Neuron (in vitro differentiated cells): Measurements from ENCODE around the gene GFI1B.
"Not testable (repeated sequence)": the region's sequence is repeated elsewhere in the genome, so short reads cannot be mapped to it uniquely, and the experiment has no call there.

Experiments used
- H2AFZ ChIP-seq: one replicate; pipeline ENCODE4 v1.6.1; 2013; ENCODE audit warnings: low read depth, mild to moderate bottlenecking, inconsistent platforms, low read length, moderate library complexity
- H3K27me3 ChIP-seq: one replicate; pipeline ENCODE4 v1.6.1; 2013; ENCODE audit warnings: low read length; ENCODE audit not compliant: insufficient read depth
- H3K36me3 ChIP-seq: one replicate; pipeline ENCODE4 v1.6.1; 2013; ENCODE audit warnings: low read length; ENCODE audit not compliant: insufficient read depth
- H3K4me1 ChIP-seq: one replicate; pipeline ENCODE4 v1.6.1; 2013; ENCODE audit warnings: low read length; ENCODE audit not compliant: insufficient read depth
- H3K4me3 ChIP-seq: 2 replicates; pipeline ENCODE4 v1.5.1; 2013; ENCODE audit warnings: mild to moderate bottlenecking, low read length, moderate library complexity
- H3K9me3 ChIP-seq: one replicate; pipeline ENCODE4 v1.6.1; 2013; ENCODE audit warnings: low read length

The GFI1B gene

DNA sequence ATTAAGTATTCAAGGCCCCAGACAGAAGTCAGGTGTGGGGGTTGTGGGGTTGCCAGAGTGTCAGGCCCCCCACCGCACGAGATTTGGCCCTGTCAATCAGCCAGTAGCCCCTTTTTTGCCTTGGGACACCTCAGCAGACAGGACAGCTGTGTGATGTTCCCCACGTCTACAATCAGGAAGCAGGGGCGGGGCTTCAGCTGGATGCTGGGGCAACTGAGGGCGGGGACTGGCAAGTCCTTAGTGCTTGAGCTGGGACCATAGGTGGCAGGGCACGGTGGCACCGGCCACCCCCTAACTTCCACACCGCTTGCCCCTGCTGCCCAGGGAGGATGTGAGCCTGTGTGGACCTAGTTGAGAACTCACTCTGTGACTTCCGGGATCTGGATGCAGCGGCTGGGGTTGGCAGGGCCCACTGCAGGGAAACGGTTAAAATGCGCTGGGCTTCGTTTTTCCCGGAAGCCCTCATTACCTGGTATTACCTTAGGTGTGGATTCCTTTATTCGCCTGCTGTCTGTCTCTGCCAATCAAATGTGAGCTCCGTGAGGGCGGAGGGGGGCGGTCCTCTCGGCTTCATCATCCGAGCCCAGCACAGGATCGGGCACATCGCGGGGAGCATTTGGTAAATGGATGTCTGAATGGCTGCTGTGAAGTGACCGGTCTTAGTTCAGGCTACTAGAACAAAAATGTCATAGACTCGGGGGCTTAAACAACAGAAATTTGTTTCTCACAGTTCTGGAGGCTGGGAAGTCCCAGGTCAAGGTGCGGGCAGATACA is 44.8 kb downstream of the GFI1B start:
- Histone ChIP-seq H2AFZ (no peak overlapping the region), H3K4me1 (no peaks in the 10 kb centered on the region), H3K36me3 (no peaks in the 10 kb centered on the region), H3K9me3 (no peaks in the 10 kb centered on the region), H3K4me3 (no peak overlapping the region), H3K27me3 (no peaks in the 10 kb centered on the region)

DNA sequence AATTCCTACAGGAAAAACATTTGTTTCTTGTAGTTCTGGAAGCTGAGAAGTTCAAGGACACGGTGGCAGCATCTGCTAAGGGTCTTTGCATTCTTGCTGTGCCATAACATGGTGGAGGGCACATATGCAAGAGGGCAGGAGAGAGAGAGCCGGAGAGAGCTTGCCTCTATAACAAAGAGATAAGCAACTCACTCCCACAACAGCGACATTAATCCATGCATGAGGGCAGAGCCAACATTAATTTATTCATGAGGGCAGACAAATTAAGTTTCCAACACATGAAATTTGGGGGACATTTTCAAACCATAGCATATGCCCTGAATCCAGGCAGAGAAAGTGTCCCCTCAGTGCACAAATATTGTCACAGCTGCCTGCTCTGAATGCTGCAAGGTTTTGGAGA is 47.9 kb downstream of the GFI1B start:
- no peak overlapping the region for H2AFZ ChIP-seq
- H3K9me3 ChIP-seq: no peaks in the 10 kb centered on the region
- H3K4me1 ChIP-seq: peaks cover 7% of the 10 kb centered on the region
- no peaks in the 10 kb centered on the region for H3K36me3 ChIP-seq
- H3K4me3 ChIP-seq: no peak overlapping the region
- H3K27me3 ChIP-seq: no peaks in the 10 kb centered on the region

DNA sequence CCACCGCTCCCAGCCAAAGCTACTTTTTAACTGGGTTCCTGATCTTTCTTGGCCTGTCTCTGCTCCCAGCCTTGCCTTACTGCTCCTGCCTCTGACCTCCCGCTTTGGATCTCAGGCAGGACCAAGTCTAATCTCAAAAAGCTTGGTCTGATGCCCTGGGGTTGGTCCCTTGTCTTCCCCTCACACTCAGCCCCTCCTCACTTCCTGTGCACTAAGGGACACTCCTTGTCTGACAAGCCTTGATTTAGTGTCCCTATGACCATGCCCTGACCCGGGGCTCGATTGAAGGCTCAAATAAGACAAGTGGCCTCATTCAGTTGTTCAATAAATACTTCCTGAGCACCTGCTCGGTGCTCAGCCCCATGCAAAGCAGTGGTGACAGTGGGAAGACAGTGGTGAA is 48.6 kb downstream of the GFI1B start:
- Histone ChIP-seq H3K36me3 (no peaks in the 10 kb centered on the region), H3K9me3 (no peaks in the 10 kb centered on the region), H3K4me1 (peaks cover 14% of the 10 kb centered on the region), H3K4me3 (no peak overlapping the region), H2AFZ (no peak overlapping the region), H3K27me3 (no peaks in the 10 kb centered on the region)

DNA sequence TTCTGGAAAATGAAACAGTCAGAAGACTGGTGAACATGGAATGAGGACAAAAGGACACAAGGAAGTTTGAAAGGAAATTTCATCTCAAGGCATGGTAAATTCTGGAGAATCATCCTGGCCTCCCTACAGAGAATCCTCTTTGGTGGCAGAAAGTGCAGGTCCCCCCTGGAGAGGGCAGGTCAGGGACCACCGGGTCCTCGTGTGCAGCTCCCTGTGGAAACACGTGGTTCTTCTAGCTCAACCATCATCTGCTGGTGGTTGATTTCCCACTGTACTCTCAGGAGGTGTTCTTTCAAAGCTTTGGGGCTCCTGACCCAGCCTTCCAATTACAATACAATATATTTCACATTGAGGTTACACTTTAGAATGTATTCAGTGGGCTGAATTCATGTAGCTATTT is 49.7 kb downstream of the GFI1B start:
- Histone ChIP-seq H3K4me1 (peaks cover 20% of the 10 kb centered on the region), H2AFZ (no peak overlapping the region), H3K4me3 (no peak overlapping the region), H3K36me3 (peaks cover 9% of the 10 kb centered on the region), H3K27me3 (no peaks in the 10 kb centered on the region), H3K9me3 (peaks cover 5% of the 10 kb centered on the region)

DNA sequence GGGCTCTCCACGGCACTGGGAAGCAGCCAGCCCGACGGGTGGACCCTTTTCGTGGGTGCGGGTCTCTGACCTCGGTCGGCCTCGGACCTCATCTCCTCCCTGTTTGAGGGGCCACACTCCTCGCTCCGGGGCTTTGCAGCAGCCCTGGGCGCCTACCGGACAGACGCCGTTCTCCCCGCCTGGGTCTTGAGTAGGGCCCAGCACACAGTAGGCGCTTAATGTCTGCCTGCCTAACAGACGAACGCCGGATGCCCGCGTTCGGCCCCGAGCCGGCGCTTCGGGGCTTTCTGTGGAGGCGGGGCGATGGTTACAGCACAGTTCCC is 51.5 kb downstream of the GFI1B start:
- H3K36me3 ChIP-seq: peaks cover 20% of the 10 kb centered on the region
- H3K4me1 ChIP-seq: peaks cover 20% of the 10 kb centered on the region
- peak overlapping the region; percentile 53 for H2AFZ ChIP-seq
- peak overlapping the region; percentile 98 for H3K4me3 ChIP-seq
- H3K9me3 ChIP-seq: peaks cover 12% of the 10 kb centered on the region
- no peaks in the 10 kb centered on the region for H3K27me3 ChIP-seq

DNA sequence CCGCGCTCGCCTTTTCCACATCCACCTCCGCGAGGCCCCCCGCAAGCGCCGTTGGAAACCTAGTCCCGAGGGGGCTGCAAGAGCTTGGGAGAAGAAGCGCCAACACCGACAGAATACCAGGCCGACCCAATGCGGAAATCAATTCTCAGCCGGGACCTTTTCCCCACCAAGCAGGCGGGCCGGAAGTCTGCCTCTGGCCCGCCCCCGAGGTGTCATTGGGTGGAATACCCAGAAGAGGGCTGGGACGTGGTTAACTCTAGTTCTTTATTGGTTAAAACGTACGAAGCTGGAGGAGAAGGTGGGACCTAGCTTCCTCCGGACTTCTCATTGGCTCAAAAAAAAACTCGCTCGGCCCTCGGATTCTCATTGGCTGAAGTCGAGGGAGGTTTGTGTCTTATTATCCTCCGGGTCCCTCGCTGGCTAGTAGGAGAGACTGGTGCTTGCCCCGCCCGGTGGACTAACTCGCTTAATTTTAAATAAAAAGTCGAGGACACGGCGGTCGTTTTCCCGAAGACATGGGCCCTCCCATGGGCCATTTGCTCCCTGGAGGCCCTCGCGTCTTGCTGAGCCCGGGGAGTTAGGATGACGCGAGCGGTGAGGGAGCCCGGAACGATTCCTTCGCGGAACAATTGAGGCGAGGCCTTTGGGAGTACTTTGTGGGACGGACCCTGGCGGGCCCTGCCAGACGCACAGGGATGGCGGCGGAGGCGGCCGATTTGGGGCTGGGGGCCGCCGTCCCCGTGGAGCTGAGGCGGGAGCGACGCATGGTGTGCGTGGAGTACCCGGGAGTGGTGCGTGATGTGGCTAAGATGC is 52.0 kb downstream of the GFI1B start, which contains the start of gene GTF3C5:
TSS of gene GTF3C5 (plus strand) at position 681 of the 813 bp plus-strand sequence. CDS start at position 696, 15 bp downstream.
- H3K4me1 ChIP-seq: peaks cover 20% of the 10 kb centered on the region
- peak within 1 kb of the TSS; percentile 78 for H2AFZ ChIP-seq
- H3K4me3 ChIP-seq: peak within 1 kb of the TSS; percentile 98
- no peaks in the 10 kb centered on the region for H3K27me3 ChIP-seq
- peaks cover 12% of the 10 kb centered on the region for H3K9me3 ChIP-seq
- peaks cover 20% of the 10 kb centered on the region for H3K36me3 ChIP-seq

DNA sequence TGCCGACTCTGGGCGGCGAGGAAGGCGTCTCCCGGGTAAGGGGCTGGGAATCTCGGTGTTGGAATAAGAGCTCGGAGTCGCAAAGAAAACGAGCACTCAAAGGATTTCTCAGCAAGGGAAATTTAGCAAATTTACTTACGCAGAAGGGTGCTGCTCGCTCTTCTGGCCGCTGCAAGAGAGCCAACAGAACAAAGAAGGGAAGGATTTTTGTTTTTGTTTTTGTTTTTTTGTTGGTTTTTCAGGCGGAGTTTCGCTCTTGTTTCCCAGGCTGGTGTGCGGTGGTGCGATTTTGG is 52.6 kb downstream of the GFI1B start:
- H3K9me3 ChIP-seq: peaks cover 17% of the 10 kb centered on the region
- peak overlapping the region; percentile 78 for H2AFZ ChIP-seq
- H3K4me1 ChIP-seq: peaks cover 20% of the 10 kb centered on the region
- peak overlapping the region; percentile 98 for H3K4me3 ChIP-seq
- peaks cover 23% of the 10 kb centered on the region for H3K36me3 ChIP-seq
- no peaks in the 10 kb centered on the region for H3K27me3 ChIP-seq

DNA sequence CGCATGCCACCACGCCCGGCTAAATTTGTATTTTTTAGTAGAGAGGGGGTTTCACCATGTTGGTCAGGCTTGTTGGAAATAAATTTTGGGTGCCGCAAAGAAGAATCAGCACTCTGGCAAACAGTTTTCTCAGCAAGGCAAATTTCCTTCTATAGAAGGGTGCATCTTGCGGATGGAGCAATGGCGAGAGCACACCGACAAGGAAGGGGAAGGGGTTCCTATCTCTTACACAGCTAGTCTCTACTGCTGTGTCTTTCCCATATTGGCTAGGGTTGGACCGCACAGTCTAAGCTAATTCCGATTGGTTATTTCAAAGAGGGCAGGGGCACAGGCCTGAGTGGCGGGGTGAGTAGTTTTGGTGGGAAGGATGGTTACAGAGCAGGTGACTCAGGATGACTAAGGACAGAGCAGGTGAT is 53.0 kb downstream of the GFI1B start:
- Histone ChIP-seq H3K9me3 (peaks cover 19% of the 10 kb centered on the region), H3K27me3 (no peaks in the 10 kb centered on the region), H3K36me3 (peaks cover 23% of the 10 kb centered on the region), H3K4me1 (peaks cover 20% of the 10 kb centered on the region), H3K4me3 (peak overlapping the region; percentile 98), H2AFZ (no peak overlapping the region)

DNA sequence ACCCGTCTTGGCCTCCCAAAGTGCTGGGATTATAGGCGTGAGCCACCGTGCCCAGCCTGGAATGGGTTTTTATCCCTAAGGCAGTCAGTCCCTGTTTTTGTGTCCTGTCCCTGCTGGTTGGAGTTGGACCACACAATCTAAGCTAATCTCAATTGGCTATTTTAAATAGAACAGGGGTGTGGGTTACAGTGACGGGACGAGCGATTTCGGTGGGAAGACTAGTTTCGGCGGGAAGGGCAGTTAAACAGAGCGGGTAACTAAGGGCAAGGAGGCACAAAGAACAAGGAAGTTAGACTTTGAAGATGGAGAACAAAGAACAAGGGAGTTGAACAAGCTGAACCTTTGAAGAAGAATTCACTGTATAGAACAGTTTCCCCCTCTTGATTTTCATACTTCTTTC is 53.7 kb downstream of the GFI1B start:
- peak overlapping the region; percentile 98 for H3K4me3 ChIP-seq
- peaks cover 27% of the 10 kb centered on the region for H3K36me3 ChIP-seq
- H2AFZ ChIP-seq: no peak overlapping the region
- H3K4me1 ChIP-seq: peaks cover 20% of the 10 kb centered on the region
- H3K27me3 ChIP-seq: no peaks in the 10 kb centered on the region
- peaks cover 26% of the 10 kb centered on the region for H3K9me3 ChIP-seq

DNA sequence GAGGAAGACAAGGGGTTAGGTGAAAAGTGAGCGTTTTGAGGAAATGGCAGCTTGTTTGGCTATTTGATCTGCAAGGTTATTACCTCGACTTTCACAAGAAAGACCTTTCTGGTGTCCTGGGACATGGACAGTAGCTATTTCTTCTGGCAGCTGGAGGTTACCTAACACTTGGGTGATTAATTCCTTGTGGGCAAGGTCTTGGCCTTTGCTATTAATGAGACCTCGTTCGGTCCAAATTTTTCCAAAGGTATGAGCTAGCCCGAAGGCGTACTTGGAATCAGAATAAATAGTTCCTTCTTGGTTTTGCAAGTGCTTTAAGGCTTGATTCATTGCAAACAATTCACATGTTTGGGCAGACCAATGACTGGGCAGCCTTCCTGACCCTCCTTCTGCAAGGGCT is 57.2 kb downstream of the GFI1B start:
- peaks cover 33% of the 10 kb centered on the region for H3K36me3 ChIP-seq
- no peaks in the 10 kb centered on the region for H3K27me3 ChIP-seq
- H3K9me3 ChIP-seq: peaks cover 28% of the 10 kb centered on the region
- no peak overlapping the region for H2AFZ ChIP-seq
- H3K4me3 ChIP-seq: no peak overlapping the region
- peaks cover 15% of the 10 kb centered on the region for H3K4me1 ChIP-seq

DNA sequence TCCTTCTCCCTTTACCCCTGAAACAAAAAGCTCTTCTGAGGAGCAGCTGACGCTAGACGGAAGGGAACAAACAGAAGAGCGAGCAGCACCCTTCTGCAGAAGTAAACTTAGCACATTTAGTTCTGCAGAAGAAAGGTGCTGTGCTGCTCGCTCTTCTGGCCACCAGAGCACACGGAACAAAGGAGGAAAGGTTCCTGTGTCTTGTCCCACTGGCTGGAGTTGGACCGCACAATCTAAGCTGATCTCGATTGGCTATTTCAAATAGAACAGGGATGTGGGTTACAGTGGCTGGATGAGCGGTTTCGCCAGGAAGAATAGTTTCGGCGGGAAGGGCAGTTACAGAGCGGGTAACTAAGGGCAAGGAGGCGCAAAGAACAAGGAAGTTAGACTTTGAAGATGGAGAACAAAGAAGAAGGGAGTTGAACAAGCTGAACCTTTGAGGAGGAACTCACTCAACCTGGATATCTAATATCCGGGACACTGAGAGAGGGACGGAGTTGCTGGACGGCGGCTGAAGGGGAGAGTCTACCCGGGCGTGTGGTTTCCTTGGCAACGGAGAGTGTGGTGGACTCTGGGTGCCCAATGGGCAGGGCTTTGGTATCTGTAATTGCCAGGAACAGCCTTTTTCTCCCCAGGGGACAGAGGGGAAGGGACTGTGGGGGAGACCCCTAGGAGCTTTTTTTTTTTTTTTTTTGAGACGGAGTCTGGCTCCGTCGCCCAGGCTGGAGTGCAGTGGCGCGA is 59.5 kb downstream of the GFI1B start:
- Histone ChIP-seq H3K4me1 (no peaks in the 10 kb centered on the region), H2AFZ (no peak overlapping the region), H3K4me3 (no peak overlapping the region), H3K27me3 (no peaks in the 10 kb centered on the region), H3K9me3 (peaks cover 25% of the 10 kb centered on the region), H3K36me3 (peaks cover 41% of the 10 kb centered on the region)

DNA sequence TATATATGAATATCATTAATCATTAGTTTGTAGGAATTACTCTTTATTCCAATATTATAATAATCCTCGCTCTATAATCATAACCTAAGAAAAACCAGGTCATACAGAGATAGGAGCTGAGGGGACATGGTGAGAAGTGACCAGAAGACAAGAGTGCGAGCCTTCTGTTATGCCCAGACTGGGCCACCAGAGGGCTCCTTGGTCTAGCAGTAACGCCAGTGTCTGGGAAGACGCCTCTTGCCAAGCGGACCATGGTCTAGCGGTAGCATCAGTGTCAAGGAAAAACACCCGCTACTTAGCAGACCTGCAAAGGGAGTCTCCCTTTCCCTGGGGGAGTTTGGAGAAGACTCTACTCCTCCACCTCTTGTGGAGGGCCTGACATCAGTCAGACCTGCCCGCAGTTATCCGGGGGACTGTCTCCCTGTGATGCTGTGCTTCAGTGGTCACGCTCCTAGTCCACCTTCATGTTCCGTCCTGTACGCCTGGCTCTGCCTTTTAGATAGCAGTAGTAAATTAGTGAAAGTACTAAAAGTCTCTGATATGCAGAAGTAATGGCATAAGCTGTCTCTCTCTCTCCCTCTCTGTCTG is 62.5 kb downstream of the GFI1B start:
- H3K36me3 ChIP-seq: peaks cover 53% of the 10 kb centered on the region
- not testable (repeated sequence) for H3K4me3 ChIP-seq, H3K27me3 ChIP-seq, H3K4me1 ChIP-seq, H2AFZ ChIP-seq
- H3K9me3 ChIP-seq: peaks cover 12% of the 10 kb centered on the region
